HG03139 (cell line): ENCODE data around the gene COL6A1.
"Not testable (repeated sequence)": the region's sequence is repeated elsewhere in the genome, so short reads cannot be mapped to it uniquely, and the experiment has no call there.

Experiments used
- ATAC-seq: cut with Tn5 transposase; IDR thresholded peaks from one replicate; pipeline ENCODE4 v1.9.1; 2021; ENCODE audit not compliant: unreplicated experiment

COL6A1 gene

DNA sequence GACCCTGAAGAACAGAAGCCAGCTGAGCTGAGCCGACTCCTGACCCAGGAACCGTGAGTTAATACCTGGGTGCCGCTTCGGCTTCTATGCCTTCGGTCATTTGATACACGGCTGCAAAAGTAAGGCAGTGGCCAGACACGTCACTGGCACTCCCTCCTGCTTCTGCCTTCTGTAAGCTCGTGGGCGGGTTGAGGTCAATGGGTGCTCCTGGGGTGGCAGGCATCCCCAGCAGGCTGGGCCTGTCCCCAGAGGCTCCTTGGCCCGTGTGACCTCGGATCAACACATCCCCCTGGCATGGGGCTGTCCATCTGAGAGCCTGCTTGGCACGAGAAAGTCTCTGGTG lies 35.7 kb upstream of the COL6A1 start:
- ATAC-seq: no peak

DNA sequence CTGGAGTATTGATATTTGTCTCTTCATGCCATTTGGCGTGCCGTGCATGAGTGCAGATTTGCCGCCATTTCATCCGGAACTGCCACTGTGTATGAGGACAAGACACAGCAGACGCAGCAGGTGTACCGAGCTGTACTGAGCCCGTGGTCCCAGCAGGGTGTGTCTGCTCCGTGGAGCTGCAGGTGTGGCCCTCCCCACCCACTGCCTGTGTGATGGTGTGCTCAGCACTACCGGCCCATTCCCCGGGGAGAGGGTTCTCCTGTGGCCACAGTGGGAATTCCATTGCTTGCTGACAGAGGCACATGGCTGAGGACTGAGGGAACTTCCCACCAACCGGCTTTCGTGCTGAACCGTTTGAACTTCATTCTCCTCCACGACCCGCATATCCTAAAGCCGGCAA lies 34.3 kb upstream of the COL6A1 start:
- no peak for ATAC-seq

DNA sequence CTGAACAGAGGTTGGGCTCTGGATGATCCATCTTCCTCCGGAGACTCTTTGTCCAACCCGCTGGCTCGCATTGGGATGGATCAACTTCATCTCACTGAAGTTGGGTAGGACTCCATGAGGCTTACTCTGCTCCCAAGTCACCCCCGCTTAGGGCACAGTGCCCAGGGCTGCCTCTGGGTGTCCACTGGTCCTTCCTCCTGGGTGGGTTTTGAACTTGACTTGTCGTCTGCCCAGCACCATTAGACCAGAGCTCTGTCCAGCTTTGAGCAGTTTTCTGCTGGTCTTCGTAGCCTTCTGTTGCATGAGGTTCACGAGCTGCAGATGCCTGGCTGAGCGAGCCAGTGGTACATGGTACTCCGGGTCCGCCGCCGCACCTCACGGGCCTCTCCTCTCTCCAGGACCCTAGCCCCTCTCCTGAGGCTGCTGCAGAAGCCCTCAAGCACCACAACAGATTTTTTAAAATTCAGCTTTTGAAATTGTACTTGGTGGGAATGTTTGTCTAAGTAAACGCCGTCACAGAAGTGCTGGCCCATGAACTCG lies 33.8 kb upstream of the COL6A1 start:
- no peak for ATAC-seq

DNA sequence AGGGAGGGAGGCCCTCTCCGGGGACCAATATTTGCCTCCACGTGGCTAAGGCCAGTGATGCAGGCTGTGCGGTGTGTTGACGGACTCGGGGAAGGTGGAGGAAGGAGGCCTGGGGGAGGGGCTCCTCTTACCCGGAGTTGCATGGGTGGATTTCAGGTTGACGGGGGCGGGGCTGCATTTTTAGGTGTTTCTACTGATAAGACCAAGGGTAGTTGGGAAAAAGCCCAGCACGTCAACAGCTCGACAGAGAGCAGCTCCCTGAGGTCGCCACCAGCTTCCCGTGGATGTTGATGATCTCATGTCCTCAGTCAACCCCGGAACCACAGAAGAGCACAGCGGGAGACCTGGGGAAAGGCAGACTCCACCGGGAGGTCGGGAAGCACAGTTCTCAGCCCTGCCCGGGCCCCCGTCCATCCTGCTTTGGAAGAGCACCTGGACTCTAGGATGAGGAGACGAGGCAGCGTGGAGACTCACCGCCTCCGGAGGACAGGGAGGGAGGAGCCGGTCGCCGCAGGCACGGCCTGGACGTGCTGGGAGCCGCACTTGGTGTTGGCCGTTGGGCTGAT lies 32.9 kb upstream of the COL6A1 start:
- ATAC-seq: no peak

DNA sequence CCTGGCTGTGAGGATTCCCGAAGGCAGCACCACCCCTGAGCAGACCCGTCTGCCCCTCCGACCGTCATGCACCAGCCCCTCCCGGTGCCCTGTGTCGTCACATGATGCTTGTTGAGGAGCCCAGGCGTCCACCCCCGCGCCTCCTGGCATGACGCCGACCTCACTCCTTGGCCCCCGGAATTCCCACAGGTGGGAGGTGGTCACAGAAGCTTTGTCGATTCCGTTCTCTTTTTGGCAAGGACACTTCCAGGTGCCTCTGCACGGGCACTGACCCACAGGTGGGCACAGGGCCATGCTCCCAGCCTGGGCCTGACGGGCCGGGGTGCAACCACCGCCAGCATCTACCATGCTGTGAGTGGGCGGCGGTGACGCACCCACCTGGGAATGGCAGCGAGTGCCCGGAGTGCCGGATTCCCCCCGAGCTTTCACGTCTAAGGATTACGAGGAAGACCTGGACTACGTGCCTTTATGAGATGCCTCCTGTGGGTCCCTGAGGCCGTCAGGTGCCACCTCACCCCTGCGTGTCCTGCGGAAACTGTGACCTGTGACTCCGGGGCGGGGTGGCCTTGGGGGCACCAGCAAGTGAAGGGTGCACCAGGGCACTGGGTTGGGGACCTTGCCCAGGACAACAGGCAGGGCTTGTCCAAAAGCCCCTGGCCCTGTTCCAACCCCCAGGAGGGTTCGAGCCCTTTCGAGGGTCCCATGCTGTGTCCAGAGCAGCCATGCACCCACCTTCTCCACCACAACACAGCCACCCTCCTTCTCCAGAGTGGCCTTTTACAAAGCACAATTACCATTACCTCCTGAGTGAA lies 31.4 kb upstream of the COL6A1 start:
- no peak for ATAC-seq

DNA sequence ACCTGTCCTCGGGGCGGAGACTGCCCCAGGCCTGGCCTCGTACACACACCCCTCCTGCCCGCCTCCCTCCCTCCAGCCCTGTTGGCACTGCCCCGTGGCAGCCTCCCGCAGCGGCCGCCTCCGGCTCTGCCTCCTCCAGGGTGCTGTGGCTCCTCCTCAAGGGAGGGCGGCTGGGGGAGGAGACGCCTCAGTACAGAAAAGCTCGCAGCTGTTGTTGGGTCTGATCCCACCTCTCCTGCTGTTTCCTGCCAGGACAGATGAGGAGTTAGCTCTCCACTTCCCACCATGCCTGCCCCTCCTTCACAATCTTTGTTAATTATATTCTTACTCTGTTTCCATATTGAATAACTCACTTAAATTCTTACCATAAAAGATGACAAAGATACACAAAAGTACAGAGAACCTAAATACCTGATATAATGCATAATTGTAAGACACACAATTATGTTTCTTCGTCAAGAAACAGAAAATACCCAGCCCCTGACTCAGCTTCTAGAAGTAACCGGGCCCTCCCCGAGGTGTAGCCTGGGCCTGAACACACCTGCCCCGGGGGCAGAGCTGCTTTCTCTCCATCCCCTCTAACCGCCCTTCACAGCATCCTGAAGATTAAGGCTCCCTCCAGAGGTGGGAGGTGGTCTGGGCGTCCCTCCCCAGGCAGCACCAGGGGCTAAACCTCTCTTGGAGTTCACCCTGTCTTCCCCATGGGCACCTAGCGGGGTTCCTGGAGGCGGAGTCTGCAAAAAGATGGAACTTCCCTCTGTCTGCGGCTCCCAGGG lies 30.6 kb upstream of the COL6A1 start:
- ATAC-seq: no peak

DNA sequence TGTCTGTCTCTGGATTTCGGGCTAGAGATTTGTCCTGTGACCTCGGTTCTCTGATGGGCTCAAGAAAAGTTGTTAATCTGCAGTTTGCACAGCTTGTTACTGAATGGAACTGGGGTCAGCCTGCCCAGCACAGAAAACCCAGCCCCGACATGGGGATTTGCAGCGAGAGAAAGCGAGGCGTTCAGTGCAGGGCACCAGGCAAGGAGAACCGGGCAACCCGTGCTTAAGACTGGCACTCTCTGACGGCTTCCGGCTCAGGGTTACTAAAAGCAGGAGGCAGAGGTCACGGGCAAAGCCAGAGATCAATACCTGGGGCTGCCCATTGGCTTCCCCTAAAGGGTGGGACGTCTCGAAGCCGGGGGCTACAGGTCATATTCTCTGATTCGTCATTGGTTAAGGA lies 29.9 kb upstream of the COL6A1 start:
- ATAC-seq: no peak

DNA sequence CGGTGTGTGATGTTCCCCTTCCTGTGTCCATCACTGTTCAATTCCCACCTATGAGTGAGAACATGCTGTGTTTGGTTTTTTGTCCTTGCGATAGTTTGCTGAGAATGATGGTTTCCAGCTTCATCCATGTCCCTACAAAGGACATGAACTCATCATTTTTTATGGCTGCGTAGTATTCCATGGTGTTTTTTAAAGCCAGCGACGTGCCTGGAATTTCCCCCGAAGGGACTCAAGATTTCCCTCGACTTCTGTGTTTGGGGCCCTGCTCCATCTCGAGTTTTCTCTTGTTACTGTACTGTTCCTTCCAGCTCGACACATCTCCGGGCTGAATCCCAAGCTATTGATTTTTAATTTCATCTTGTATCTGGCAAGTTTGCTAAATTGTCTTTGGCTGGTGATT lies 29.0 kb upstream of the COL6A1 start:
- not testable (repeated sequence) for ATAC-seq

DNA sequence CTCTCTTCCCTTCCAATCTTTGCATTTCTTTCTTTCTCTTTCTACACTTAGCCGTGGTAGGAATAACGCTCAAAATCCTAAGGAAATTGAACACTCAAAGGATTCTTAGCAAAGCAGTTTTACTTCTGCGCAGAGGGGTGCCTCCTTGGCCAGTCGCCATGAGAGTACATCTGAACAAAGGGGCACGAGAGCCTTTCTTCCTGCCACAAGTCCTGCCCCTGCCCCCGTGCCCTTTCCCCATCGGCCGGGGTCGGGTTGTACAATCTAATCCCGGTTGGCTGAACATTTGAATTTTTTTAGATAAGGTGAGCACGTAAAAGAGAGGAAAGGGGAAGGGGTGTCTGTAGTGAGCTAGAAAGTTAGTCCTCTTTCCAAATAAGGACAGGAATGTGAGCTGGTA lies 28.6 kb upstream of the COL6A1 start:
- no peak for ATAC-seq

DNA sequence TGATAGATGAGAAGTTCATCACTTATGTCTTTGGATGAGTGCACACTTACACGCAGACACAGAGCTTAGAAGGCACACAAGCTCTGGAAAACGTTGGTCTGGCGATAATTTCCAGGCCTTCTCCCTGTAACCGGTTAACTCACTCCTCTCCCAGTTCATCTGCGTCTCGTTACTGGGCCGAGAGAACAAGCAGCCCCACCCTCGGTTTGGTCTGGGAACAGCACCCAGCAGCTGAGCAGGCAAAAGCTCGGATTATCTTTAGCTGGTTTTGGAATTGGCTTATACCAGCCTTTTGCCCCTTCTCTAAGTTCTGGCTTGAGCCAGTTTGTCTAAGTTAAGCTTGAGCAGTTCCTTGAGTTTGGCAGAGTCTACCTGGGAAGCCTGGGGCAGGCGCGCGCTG lies 27.3 kb upstream of the COL6A1 start:
- ATAC-seq: no peak

DNA sequence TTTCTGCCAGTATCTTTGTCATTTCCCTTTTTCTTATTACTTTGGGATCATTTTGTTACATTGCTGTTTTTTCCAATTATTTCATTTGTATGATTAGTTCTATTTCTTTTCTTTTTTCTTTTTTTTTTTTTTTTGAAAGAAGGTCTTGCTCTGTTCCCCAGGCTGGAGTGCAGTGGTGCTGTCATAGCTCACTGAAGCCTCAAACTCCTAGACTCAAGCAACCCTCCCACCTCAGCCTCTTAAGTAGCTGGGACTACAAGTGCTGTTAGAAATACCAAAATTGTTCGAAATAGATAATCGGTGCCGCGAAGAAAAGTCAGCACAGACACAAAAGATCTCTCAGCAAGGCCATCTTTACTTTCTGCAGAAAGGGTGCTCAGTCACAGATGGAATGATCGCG lies 26.6 kb upstream of the COL6A1 start:
- ATAC-seq: no peak

DNA sequence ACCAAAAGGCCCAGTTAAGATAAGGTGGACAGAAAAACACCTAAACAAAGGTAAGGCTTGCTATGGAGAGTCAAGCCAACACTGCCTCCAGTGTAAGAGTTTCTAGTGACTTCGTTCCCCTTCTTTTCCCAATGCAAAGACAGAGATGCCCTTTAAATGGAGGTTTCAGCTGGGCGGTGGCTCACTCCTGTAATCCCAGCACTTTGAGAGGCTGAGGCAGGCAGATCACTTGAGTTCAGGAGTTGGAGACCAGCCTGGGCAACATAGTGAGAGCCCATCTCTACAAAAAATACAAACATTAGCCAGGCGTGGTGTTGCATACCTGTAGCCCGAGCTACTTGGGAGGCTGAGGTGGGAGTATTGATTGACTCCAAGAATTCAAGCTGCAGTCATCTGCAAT lies 24.0 kb upstream of the COL6A1 start:
- ATAC-seq: no peak

DNA sequence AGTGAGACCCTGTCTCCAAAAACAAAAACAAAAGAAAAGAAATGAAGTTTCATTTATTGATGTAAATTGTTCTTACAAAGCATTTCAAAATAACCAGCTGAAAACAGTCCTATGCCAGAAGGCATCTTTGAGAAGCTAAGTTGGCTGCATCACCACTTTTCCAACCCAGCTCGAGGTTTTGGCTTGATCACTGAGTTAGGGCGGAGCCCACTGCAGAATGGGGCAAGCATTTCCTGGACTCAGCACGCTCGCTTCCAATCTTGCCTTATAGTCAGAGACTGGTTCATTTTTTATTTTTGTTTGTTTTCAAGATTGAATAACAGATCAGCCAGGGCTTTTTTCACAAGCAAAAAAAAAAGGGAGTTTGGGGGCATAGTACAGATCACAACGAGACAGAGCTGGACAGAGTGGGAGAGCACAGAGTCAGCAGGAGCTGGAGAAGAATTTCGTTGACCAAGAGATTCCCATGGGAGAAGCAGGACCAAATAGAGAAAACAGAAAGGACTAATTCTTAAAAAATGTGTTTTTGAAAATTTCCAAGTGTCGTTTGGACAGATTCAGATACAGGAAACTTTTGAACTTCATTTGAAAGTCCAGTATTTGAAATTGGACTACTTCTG lies 23.5 kb upstream of the COL6A1 start:
- no peak for ATAC-seq

DNA sequence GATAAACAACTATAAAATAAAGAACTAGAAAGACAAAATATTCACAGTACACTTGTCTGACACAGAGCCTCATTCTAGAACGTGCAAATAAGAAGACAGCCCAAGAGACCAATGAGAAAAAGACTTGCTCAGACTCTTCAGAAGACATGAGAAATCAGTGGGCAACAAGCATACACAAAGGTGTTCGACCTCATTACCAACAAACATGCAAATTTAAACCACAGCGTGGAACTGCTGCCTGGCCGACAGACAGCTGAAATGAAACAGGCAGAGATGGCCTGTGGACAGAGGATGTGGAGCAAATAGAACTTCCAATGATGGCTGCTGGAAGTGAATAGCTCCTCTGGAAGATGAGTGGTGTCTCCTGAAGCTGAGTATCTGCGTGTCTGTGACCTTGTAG lies 22.4 kb upstream of the COL6A1 start:
- ATAC-seq: no peak

DNA sequence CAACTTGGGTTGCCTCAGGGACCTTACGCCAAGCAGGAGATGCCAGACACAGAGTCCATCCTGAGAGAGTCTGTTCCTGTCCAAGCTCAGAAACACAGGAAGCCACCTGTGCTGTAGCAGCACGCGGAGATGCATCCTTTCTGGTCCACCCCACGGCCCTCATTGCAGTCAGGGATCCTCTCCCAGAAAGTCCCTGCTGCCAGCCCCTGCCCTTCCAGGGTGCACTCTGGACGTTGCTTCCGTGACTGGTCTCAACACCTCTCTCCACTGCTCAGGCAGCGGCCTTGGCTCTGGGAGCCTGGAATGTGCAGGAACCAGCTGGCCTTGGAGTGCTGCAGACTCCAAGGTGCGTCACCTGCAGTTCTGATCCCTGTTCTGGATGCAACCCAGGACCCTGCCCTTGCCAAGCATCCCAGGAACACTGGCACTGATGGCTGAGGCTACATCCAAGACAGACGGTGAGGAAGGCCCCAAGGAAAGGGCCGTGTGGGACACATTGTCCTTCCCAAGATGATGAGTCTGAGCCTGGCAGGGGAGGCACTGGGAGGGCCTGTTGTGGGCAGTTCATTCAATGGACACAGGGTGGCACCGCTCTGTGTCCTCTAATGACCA lies 21.7 kb upstream of the COL6A1 start:
- no peak for ATAC-seq

DNA sequence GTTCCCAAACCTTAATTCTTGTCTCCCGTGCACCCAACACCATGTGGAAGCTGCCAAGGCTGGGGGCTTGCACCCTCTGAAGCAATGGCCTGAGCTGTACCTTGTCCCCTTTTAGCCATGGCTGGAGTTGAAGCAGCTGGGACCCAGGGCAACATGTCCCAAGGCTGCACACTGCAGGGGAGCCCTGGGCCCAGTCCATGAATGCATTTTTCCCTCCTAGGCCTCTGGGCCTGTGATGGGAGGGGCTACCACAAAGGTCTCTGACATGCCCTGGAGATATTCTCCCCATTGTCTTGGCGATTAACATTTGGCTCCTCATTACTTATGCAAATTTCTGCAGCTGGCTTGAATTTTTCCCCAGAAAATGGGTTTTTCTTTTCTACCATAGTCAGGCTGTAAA lies 20.2 kb upstream of the COL6A1 start:
- ATAC-seq: not testable (repeated sequence)

DNA sequence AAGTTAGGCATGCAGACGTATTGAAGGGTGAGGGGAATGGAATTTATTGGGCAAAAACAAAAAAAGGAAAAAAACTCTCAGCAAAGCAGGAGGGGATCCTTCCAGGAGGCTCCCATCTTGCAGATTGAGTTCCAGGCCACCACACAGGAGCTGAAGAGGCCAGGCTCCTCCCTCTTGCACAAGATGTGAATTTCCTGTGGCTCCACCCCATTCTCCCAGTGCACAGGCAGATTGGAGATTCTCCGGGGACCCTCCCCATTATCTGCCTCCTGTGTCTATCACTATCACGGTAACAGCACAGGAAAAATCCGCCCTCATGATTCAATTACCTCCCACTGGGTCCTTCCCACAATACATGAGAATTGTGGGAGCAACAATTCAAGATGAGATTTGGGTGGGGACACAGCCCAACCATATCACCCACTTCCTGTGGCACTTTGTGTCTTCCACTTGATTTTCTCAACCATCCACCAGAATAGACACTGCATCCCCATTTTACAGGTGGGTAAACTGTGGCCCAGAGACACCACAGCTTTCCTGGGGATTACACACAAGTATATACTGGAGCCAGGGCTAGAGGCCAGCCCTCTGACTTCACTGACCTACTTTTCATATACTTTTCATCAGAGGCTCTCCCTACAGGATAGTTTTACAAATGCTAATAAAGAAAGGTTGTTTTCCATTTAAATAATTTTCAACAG lies 18.9 kb upstream of the COL6A1 start:
- ATAC-seq: no peak

DNA sequence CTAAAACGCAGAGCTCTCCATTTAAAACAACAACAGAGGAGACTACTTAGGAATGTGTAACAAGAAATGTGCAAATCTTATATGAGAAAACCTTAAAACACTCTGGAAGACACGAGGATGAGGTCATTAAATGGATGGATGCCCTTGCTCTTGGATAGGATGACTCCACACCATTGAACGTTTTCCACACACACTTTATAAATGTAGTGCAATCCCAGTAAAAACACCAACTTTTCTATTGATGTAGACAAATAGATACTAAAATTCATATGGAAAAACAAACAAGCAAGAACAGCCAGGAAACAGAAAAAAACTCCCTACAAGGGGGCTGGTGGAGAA lies 18.4 kb upstream of the COL6A1 start:
- ATAC-seq: no peak

DNA sequence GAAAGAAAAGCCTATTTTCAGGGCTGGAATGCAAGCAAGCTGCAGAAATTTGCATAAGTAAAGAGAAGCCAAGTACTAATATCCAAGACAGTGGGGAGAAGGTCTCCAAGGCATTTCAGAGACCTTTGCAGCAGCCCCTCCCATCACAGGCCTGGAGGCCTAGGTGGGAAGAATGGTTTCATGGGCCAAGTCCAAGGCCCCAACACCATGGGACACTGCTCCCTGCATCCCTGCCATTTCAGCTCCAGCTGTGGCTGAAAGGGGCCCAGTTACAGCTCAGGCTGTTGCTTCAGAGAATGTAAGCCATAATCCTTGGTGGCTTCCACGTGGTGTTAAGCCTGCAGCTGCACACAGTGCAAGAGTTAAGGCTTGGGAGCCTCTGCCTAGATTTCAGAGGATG lies 16.9 kb upstream of the COL6A1 start:
- no peak for ATAC-seq

DNA sequence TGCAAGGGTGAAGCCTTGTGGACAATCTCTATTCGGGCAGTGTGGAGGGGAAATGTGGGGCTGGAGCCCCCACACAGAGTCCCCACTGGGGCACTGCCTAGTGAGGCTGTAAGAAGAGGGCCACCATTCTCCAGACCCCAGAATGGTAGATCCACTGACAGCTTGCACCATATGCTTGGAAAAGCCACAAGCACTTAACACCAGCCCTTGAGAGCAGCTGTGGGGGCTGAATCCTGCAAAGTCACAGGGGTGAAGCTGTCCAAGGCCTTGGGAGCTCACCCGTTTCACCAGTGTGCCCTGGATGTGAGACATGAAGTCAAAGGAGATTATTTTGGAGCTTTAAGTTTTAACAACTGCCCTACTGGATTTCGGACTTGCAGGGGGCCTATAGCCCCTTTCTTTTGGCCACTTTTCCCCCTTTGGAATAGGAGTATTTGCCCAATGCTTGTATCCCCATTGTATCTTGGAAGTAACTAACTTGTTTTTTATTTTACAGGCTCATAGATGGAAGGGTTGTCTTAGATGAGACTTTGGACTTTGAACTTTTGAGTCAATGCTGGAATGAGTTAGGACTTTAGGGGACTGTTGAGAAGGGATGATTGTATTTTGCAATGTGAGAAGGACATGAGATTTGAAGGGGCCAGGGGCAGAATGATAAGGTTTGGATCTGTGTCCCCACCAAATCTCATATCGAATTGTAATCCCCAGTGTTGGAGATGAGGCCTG lies 16.3 kb upstream of the COL6A1 start:
- ATAC-seq: no peak
